GM18520 (cell line): Measurements from ENCODE around the gene ACO1.

Experiments used
- ATAC-seq: cut with Tn5 transposase; IDR thresholded peaks from one replicate; pipeline ENCODE4 v1.9.1; 2021; ENCODE audit not compliant: unreplicated experiment

ACO1 gene

DNA sequence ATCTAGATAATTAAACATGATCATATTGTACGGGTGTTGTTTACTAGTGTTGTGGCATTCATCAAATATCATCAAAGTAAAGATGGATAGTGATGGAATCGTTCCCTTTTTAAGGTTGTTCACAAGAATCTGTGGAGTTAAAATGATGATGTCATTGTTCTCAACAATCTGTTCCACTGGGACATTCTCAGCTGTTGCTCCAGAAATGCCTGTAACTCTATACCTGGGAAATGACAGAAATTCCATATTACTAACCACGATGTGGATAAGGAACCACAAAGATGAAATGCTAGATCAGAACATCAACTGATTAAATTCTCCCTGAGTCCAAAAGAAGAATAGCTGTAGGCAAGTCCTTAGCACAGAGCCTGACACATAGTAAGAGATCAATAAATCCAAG, 103.5 kb downstream of the ACO1 start:
- no peak for ATAC-seq

DNA sequence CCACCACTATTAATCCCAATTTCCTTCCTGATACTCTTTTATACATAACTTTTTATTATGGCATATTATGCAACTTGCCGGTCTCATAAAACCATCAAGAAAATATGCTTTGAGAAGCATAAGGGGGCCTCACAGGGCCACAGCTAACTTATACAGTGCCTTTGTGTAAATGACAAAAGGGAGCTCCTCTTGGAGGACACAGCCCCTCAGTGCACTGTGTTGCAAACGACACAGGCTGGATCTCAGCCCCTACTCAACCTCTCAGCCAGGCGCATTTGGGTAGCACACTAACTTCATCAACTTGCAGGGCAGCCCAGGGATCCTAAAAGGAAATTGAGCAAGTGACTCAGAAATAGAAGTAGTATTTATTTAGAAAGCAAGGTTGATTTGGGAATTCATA, 106.2 kb downstream of the ACO1 start:
- ATAC-seq = no peak

DNA sequence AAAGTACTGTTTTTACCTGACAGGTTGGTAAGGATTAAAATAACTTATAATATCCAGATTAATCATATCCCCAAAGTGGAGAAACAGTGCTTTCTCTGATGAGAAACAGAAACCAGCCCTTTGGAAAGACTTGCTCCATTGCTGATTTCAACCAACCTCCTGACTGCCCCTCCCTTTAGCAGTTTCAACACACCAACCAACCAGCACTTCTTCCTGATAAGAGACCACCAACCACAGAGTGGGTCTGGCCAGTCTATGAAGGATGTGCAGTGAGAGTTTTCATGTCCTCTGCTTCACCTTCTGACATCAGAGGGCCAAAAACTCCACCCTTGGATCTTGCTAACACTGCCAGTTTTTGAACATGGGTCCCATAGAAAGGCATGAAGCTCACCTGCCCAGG, 113.5 kb downstream of the ACO1 start:
- no peak for ATAC-seq

DNA sequence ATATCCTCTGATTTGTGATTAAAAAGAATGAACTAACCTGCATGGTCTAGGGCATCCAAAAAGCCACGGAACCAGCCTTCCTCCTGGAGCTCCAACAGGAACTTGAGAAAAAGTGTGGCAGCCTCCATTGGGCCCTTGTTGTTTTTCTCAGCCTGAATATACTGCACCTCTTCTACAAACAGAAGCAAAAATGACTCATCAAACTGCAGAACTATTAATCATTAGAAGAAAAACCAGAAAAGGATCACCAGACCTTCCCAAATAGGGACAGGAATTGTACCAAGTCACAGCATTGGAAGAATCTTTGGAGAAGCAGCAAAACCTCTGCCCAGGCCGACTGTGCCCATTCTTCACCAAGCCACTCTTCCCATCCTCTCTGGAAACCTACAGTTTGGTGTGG, 116.3 kb downstream of the ACO1 start:
- no peak for ATAC-seq

DNA sequence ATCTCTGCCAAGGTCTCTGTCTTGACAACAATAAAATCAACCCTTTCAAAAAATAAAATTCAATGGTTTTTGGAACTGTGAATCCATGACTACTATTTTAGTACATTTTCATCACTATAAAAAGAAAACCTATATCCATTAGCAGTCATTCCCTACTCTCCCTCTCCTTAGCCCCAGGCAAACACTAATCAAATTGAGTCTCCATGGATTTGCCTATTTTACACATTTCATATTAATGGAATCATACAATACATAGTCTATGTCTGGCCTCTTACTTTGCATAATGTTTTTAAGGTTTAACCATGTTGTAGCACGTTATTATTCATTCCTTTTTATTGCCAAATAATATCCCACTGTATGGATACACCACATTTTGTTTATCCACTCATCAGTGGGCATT, 117.4 kb downstream of the ACO1 start:
- no peak for ATAC-seq

DNA sequence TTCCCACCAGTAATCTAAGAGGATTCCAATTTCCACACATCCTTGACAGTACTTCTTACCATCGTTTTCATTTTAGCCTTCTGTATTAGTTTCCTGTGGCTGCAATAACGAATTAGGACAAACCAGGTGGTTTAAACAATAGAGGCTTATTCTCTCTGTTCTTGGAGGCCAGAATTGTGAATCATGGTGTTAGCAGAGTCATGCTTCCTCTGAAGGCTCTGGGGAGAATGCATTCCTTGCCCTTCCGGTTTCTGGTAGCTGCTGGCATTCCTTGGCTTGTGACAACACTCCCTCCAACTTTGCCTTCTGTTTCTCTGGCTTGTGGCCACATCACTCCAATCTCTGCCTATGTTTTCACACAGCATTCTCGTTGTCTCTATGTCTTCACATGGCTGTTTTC, 118.0 kb downstream of the ACO1 start:
- ATAC-seq = no peak

DNA sequence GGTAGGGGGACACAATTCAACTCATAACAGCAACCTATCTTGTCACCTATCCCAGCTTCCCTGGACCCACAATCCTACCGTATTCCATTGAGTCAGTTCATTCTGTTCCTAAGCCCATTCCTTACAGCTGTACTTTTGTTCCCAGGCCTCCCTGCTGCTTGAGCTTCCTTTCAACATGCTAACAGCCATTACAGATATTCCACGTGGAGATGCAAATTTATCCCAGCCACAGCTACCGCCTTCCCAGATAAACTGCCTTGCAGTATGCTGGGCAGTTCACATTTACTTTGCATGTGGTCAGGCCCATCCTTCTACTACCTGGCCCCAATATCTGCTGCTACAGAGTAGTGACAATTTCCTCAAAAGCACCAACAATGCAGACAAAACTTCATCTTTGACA, 118.6 kb downstream of the ACO1 start:
- no peak for ATAC-seq
